Upper lobe of right lung (tissue), 1 donor: ENCODE results near the gene CNGA3. TPM values are rescaled to one million over a fixed set of nuclear protein-coding genes. Genes with fewer than 3 reads are reported as not detected.
A peak's percentile ranks its signal among the peaks of the same experiment; 100 is the strongest.
"Not testable (repeated sequence)": the region's sequence is repeated elsewhere in the genome, so short reads cannot be mapped to it uniquely, and the experiment has no call there.

Experiments used
- ATAC-seq: fragments of 200-7000 bp; cut with Tn5 transposase; one replicate; pipeline ENCODE4 v1.9.1; 2020; ENCODE audit warnings: mild to moderate bottlenecking, moderate library complexity
- DNase-seq: peaks from one replicate; pipeline ENCODE4 v3.0.0-alpha.2; 2020
- H3K27ac ChIP-seq: fragments of 200-600 bp; one replicate; pipeline ENCODE4 v1.8.0; 2022
- H3K27me3 ChIP-seq: fragments of 200-600 bp; one replicate; pipeline ENCODE4 v1.8.0; 2022; ENCODE audit warnings: mild to moderate bottlenecking
- H3K36me3 ChIP-seq: fragments of 200-600 bp; one replicate; pipeline ENCODE4 v1.8.0; 2022
- H3K4me1 ChIP-seq: fragments of 200-600 bp; one replicate; pipeline ENCODE4 v1.8.0; 2022
- H3K4me3 ChIP-seq: fragments of 200-600 bp; one replicate; pipeline ENCODE4 v1.8.0; 2022; ENCODE audit warnings: mild to moderate bottlenecking
- H3K9me3 ChIP-seq: fragments of 200-600 bp; one replicate; pipeline ENCODE4 v1.8.0; 2022
- CTCF ChIP-seq: fragments of 200-600 bp; IDR thresholded peaks from one replicate; pipeline ENCODE4 v1.8.0; 2022; ENCODE audit warnings: antibody characterized with exemption
- intact Hi-C: fragments of 100-400 bp; cut with DNase I; formaldehyde crosslinking; loops from one replicate; pipeline ENCODE4 v1.11.0; 2022
- total RNA-seq: library from RNA; stranded (reverse); fragmentation: NEBNext Ultra II Directional; extraction: Animal tissue kit (Norgen Biotek cat#: 25700); gene quantifications from one replicate; pipeline ENCODE4 v1.2.1, GENCODE V29; 2021
- donor health status: DM: no; HTN: yes; CAD: no; lungs with severe emphysema.

CNGA3 gene
- total RNA-seq, 1 donor from 2014 or later = 0.17 TPM

GRCh38 chr2:98432145-98432544 lies 85.9 kb downstream of the CNGA3 start:
- no peaks in the 10 kb centered on the region for H3K27me3 ChIP-seq
- no peak for ATAC-seq
- no peaks in the 10 kb centered on the region for H3K4me1 ChIP-seq
- intact Hi-C loops = no loop called here
- no peak for DNase-seq
- H3K36me3 ChIP-seq = no peaks in the 10 kb centered on the region
- no peak overlapping the region for H3K4me3 ChIP-seq
- no peak overlapping the region for H3K27ac ChIP-seq
- no peak for TF ChIP-seq CTCF
- H3K9me3 ChIP-seq = no peaks in the 10 kb centered on the region

DNA sequence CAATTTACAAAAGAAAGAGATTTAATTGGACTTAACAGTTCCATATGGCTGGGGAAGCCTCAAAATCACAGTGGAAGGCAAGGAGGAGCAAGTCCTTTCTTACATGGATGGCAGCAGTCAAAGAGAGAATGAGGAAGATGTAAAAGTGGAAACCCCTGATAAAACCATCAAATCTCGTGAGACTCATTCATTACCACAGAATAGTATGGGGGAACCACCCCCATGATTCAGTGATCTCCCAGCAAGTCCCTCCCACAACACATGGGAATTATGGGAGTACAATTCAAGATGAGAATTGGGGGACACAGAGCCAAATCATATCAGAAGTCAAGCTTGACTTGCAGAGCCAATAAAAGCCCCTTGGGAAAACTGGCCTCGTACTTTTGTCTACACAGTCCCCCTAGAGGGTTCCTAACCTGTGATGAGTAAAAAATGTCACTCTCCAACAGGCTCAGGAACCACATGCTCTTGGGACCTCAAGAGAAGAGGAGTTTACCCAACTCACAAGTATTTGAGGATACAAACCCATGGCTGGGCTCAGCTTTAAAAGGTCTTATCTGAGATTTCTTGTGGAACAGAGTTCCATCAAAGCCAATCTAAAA lies 87.2 kb downstream of the CNGA3 start:
- DNase-seq (no peak), ATAC-seq (no peak)
- intact Hi-C loops = no loop called here
- no peak for TF ChIP-seq CTCF
- Histone ChIP-seq H3K27me3 (no peaks in the 10 kb centered on the region), H3K36me3 (no peaks in the 10 kb centered on the region), H3K27ac (no peak overlapping the region), H3K4me1 (no peaks in the 10 kb centered on the region), H3K9me3 (no peaks in the 10 kb centered on the region), H3K4me3 (no peak overlapping the region)

DNA sequence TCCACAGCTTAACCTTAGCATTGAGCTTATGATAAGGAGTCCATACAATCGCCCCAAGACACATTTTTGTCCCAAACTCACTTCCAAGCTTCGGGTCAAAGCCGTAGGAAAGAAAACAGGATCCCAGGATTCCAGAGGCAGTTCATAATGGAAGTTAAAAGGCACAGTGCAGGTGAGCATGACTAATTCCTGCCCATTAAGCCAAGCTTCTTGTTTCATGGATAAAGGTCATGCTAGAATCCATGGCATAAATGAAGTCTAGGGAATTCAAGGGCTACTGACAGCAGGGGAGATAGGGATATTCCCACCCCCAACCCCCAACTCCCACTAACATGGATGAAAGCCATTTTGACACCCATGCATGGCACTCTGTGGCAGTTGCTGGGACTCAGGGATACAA lies 88.2 kb downstream of the CNGA3 start:
- no peaks in the 10 kb centered on the region for H3K36me3 ChIP-seq
- intact Hi-C loops = no loop called here

GRCh38 chr2:98435670-98436069 lies 89.4 kb downstream of the CNGA3 start:
- H3K9me3 ChIP-seq, H3K27ac ChIP-seq, H3K4me1 ChIP-seq, intact Hi-C loops, H3K4me3 ChIP-seq, ATAC-seq, H3K27me3 ChIP-seq, H3K36me3 ChIP-seq, DNase-seq: not testable (repeated sequence)

More for the DNA sequence above, 88.2 kb downstream of the CNGA3 start:
- Histone ChIP-seq H3K27ac (no peak overlapping the region), H3K27me3 (no peaks in the 10 kb centered on the region), H3K9me3 (no peaks in the 10 kb centered on the region), H3K4me3 (no peak overlapping the region), H3K4me1 (no peaks in the 10 kb centered on the region)
- DNase-seq (no peak), ATAC-seq (no peak)
- no peak for TF ChIP-seq CTCF

- ATAC-seq = peak; percentile 22
- no peaks in the 10 kb centered on the region for H3K9me3 ChIP-seq
- no peak overlapping the region for H3K27ac ChIP-seq
- H3K36me3 ChIP-seq = no peaks in the 10 kb centered on the region
- no peaks in the 10 kb centered on the region for H3K4me1 ChIP-seq
- no peak for TF ChIP-seq CTCF
- H3K4me3 ChIP-seq = no peak overlapping the region
- intact Hi-C loops = no loop called here
- no peaks in the 10 kb centered on the region for H3K27me3 ChIP-seq
- no peak for DNase-seq
Measured at GRCh38 chr2:98436734-98437133, 90.5 kb downstream of the CNGA3 start.

DNA sequence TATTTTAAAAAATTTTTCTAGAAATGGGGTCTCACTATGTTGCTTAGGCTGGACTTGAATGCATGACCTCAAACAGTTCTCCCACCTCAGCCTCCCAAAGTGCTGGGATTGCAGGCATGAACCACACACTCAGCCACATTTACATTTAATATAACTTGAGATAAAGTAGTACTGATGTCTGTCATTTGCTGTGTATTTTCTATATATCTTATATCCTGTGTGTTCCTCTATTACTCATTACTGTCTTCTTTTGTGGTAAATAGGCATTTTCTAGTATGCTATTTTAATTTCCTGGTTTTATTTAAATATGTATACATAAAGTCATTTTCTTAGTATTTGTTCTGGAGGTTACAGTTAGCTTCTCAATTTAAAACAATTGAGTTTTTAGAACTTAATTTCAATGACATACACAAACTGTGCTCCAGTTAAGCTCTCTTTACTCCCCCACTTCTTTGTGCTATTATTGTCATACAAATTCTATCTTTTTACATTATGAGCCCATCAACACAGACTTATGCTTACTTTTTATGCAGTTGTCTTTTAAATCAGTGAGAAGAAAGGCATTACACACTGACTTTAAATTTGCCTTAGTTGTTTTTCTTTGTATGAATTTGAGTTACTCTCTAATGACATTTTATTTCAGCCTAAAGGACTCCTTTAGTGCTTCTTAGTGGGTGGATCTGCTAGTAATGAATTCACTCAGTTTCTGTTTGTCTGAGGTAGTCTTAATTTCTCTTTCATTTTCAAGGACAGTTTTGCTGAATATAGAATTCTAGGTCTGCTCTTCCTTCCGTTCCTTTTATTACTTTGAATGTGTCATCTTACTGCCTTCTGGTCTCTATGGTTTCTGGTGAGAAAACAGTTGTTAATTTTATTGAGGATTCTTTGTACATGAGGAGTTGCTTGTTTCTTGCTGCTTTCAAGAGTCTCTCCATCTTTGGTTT lies 92.2 kb downstream of the CNGA3 start:
- Histone ChIP-seq H3K36me3 (no peaks in the 10 kb centered on the region), H3K27me3 (no peaks in the 10 kb centered on the region), H3K27ac (no peak overlapping the region), H3K4me3 (no peak overlapping the region), H3K4me1 (no peaks in the 10 kb centered on the region), H3K9me3 (no peaks in the 10 kb centered on the region)
- TF ChIP-seq CTCF = no peak
- intact Hi-C loops = no loop called here
- DNase-seq = no peak
- ATAC-seq = no peak
